Tibial nerve (tissue), 4 donors: Measurements from ENCODE around the gene STAM2. TPM values are rescaled to one million over a fixed set of nuclear protein-coding genes. Genes with fewer than 3 reads are reported as not detected.

Source experiments
- DNase-seq, 2 donors: peaks; one replicate each; pipeline ENCODE4 v3.0.0-alpha.2; 2019; ENCODE audit warnings: low spot score in 2 of 2
- H3K27ac ChIP-seq, 4 donors: fragments of 200-600 bp; sonication (generic) in 3 of 4; one replicate each; pipeline ENCODE4 v1.5.1; 2017 to 2019; ENCODE audit warnings: mild to moderate bottlenecking in 1 of 4
- H3K27me3 ChIP-seq, 2 donors: fragments of 200-600 bp; sonication (generic) in 1 of 2; one replicate each; pipeline versions ENCODE4 v1.5.1 to v1.6.0; 2017 to 2019
- H3K36me3 ChIP-seq, 3 donors: fragments of 200-600 bp; sonication (generic); one replicate each; pipeline ENCODE4 v1.5.1; 2018 to 2019
- H3K4me1 ChIP-seq, 4 donors: fragments of 200-600 bp; sonication (generic) in 3 of 4; one replicate each; pipeline ENCODE4 v1.5.1; 2017 to 2019
- H3K4me3 ChIP-seq, 4 donors: fragments of 200-600 bp; sonication (generic) in 3 of 4; one replicate each; pipeline ENCODE4 v1.5.1; 2017 to 2019; ENCODE audit warnings: mild to moderate bottlenecking in 1 of 4, moderate library complexity in 1 of 4
- H3K9me3 ChIP-seq, 4 donors: fragments of 200-600 bp; sonication (generic) in 3 of 4; one replicate each; pipeline ENCODE4 v1.5.1; 2017 to 2019
- EP300 ChIP-seq, 2 donors: sonication (generic); formaldehyde crosslinking; IDR thresholded peaks; one replicate each; pipeline ENCODE4 v1.6.1; 2017; ENCODE audit warnings: antibody characterized with exemption in 2 of 2, mild to moderate bottlenecking in 1 of 2
- POLR2A ChIP-seq, 2 donors: fragments of 450-650 bp; IDR thresholded peaks; one replicate each; pipeline ENCODE4 v1.6.1; 2017; ENCODE audit warnings: antibody characterized with exemption in 2 of 2, mild to moderate bottlenecking in 2 of 2, moderate library complexity in 2 of 2
- WGBS, 2 donors: methylation state at CpG; one replicate each; pipeline ENCODE4 v1.1.5; 2018; 5-methylcytosine and 5-hydroxymethylcytosine counted together
- total RNA-seq, 4 donors: library from RNA; depleted of rRNA; stranded (reverse); fragments of >200 nt; gene quantifications; one replicate each; pipeline ENCODE4 v1.1.0, GENCODE V29; 2016
- TF ChIP-seq, protein P1 (sequence below), 5 experiments: fragments of 200-600 bp in 3 of 5; fragments of 450-650 bp in 2 of 5; sonication (generic) in 3 of 5; IDR thresholded peaks; one replicate each; pipeline ENCODE4 v1.5.1; 2016 to 2019; ENCODE audit warnings: antibody characterized with exemption in 5 of 5, mild to moderate bottlenecking in 3 of 5, moderate library complexity in 2 of 5

STAM2 gene
- total RNA-seq, 4 donors from 2014 or later, result 18.9 to 45.4 (median 31.7) TPM

DNA sequence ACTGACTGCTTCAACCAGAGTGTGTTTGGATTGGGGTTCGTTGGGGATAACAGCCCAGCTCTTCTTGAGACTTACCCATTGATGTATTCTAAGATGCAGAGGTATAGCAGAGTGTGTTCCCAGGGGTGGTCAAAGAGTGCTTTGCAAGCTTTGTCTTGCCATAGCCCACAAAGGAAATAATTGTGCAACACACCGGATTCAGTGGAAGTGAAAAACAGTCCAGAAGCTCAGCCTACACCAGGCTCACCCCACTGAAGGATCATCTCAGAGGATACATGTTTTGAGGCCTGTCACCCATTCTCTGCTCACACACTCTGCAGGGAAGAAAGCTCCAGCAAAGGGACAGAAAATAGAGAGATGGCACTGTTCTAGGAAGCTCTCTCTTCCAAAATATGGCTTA is 86.3 kb downstream of the STAM2 start:
- Histone ChIP-seq H3K4me3 (no peak overlapping the region), H3K27ac (no peak overlapping the region), H3K4me1 (no peaks in the 10 kb centered on the region), H3K9me3 (no peaks in the 10 kb centered on the region), H3K36me3 (no peaks in the 10 kb centered on the region), H3K27me3 (no peaks in the 10 kb centered on the region)
- TF ChIP-seq, protein P1, sequence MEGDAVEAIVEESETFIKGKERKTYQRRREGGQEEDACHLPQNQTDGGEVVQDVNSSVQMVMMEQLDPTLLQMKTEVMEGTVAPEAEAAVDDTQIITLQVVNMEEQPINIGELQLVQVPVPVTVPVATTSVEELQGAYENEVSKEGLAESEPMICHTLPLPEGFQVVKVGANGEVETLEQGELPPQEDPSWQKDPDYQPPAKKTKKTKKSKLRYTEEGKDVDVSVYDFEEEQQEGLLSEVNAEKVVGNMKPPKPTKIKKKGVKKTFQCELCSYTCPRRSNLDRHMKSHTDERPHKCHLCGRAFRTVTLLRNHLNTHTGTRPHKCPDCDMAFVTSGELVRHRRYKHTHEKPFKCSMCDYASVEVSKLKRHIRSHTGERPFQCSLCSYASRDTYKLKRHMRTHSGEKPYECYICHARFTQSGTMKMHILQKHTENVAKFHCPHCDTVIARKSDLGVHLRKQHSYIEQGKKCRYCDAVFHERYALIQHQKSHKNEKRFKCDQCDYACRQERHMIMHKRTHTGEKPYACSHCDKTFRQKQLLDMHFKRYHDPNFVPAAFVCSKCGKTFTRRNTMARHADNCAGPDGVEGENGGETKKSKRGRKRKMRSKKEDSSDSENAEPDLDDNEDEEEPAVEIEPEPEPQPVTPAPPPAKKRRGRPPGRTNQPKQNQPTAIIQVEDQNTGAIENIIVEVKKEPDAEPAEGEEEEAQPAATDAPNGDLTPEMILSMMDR (IDR thresholded peaks at IDR 0.05), result no peak
- TF ChIP-seq POLR2A (IDR thresholded peaks at IDR 0.05) (no peak), EP300 (IDR thresholded peaks at IDR 0.05) (no peak)
- WGBS, 2 donors, result 59 to 64% methylated on average over 2 of the region's 2 CpGs
- DNase-seq, result no peak

GRCh38 chr2:152088006-152088405 is 87.6 kb downstream of the STAM2 start:
- H3K27ac ChIP-seq, result no peak overlapping the region
- no peaks in the 10 kb centered on the region for H3K4me1 ChIP-seq
- no peak for DNase-seq
- no peak for TF ChIP-seq EP300 (IDR thresholded peaks at IDR 0.05)
- no peaks in the 10 kb centered on the region for H3K27me3 ChIP-seq
- WGBS, 2 donors, result 81 to 83% methylated on average over 3 of the region's 3 CpGs
- no peaks in the 10 kb centered on the region for H3K9me3 ChIP-seq
- H3K36me3 ChIP-seq, result no peaks in the 10 kb centered on the region
- no peak overlapping the region for H3K4me3 ChIP-seq

GRCh38 chr2:152086231-152086630 is 89.3 kb downstream of the STAM2 start:
- no peak overlapping the region for H3K27ac ChIP-seq
- H3K27me3 ChIP-seq, result no peaks in the 10 kb centered on the region
- no peaks in the 10 kb centered on the region for H3K9me3 ChIP-seq
- H3K4me3 ChIP-seq, result no peak overlapping the region
- H3K36me3 ChIP-seq, result no peaks in the 10 kb centered on the region
- no peaks in the 10 kb centered on the region for H3K4me1 ChIP-seq
- TF ChIP-seq, protein P1 (IDR thresholded peaks at IDR 0.05), result no peak
- no peak for TF ChIP-seq EP300 (IDR thresholded peaks at IDR 0.05)
- TF ChIP-seq POLR2A (IDR thresholded peaks at IDR 0.05), result no peak
- DNase-seq, result no peak
- 86 to 88% methylated on average over 2 of the region's 2 CpGs for whole genome bisulfite sequencing, 2 donors

- TF ChIP-seq EP300 (IDR thresholded peaks at IDR 0.05) (no peak), POLR2A (IDR thresholded peaks at IDR 0.05) (no peak)
- TF ChIP-seq, protein P1 (IDR thresholded peaks at IDR 0.05), result no peak
- Histone ChIP-seq H3K9me3 (no peaks in the 10 kb centered on the region), H3K4me1 (no peaks in the 10 kb centered on the region), H3K27me3 (no peaks in the 10 kb centered on the region), H3K4me3 (no peak overlapping the region), H3K36me3 (no peaks in the 10 kb centered on the region), H3K27ac (no peak overlapping the region)
- WGBS, 2 donors, result 76 to 78% methylated on average over 6 of the region's 6 CpGs
- no peak for DNase-seq
These were observed 91.5 kb downstream of the STAM2 start for GRCh38 chr2:152084076-152084475.

DNA sequence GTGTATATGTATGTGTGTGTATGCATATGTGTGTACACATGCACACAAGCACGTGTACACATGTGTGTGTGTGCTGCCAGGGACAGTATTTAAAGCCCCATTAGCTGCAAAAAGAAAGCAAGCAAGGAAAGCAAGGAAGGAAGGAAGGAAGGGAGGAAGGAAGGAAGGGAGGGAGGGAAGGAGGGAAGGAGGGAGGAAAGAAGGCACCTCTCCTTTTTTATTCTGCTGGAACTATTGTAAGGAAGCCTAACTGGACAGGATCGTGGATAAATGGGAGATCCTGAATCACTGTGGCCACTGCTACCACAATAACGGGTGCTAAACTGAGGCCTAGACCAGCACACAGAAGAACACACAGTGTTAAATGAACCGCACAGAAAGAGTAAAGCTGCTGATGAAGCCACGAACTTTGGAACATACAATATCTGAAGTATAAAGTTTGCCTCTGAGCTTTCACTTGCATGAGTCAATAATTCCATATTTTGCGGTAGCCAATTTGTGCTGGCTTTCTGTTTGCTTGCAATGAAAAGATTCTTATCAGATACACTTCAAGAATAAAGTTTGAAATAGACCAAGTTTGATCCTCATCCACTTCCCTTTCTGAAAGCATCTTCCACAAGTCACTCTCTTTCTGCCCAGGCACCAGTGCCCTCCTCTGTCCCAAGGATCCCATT is 92.2 kb downstream of the STAM2 start:
- Histone ChIP-seq H3K4me3 (no peak overlapping the region), H3K4me1 (no peaks in the 10 kb centered on the region), H3K36me3 (no peaks in the 10 kb centered on the region), H3K9me3 (no peaks in the 10 kb centered on the region), H3K27ac (no peak overlapping the region), H3K27me3 (no peaks in the 10 kb centered on the region)
- DNase-seq, result no peak
- no peak for TF ChIP-seq POLR2A (IDR thresholded peaks at IDR 0.05)
- TF ChIP-seq, protein P1 (IDR thresholded peaks at IDR 0.05), result no peak
- TF ChIP-seq EP300 (IDR thresholded peaks at IDR 0.05), result no peak
- WGBS, 2 donors, result 66 to 79% methylated on average over 6 of the region's 6 CpGs
